Measurements from ENCODE around the gene TAC4. TPM values are rescaled to one million over a fixed set of nuclear protein-coding genes. Genes with fewer than 3 reads are reported as not detected.

Gene TAC4
- total and polyA plus RNA-seq, 10 of the 15 experiments (the other 5 are each of a cell fraction or from before 2014, with no cell fraction given), result not detected

GRCh38 chr17:49795372-49795771 lies 52.5 kb downstream of the TAC4 start:
- Histone ChIP-seq H4K20me1 (ENCODE audit: control insufficient read depth, insufficient read depth) (0 out of 2 replicates have a peak, but pooled peaks cover 3% of the 10 kb centered on the region), H3K4me3 (no peak overlapping the region), H3K4me1 (ENCODE audit: control insufficient read depth, insufficient read depth, low read length) (no peaks in the 10 kb centered on the region; the same call in 1 of the 2 replicates), H2AFZ (ENCODE audit: control insufficient read depth, low read depth, low read length) (no peak overlapping the region), H3K4me2 (ENCODE audit: control insufficient read depth, insufficient read depth) (no peak overlapping the region), H3K9ac (ENCODE audit: control insufficient read depth, insufficient read depth, low read length) (no peak overlapping the region; the same call in 1 of the 2 replicates), H3K36me3 (ENCODE audit: control insufficient read depth in 2 of 2, insufficient read depth in 2 of 2, low read length in 1 of 2) (peaks cover 8 to 33% of the 10 kb centered on the region in 2 experiments), H3K27me3 (replicated peaks in 1 of 2; ENCODE audit: control insufficient read depth in 2 of 2, insufficient read depth in 2 of 2, low read length in 1 of 2) (no peaks in the 10 kb centered on the region), H3K79me2 (ENCODE audit: control insufficient read depth, insufficient read depth, low read length) (peaks cover 23% of the 10 kb centered on the region), H3K9me3 (replicated peaks; ENCODE audit: control insufficient read depth, insufficient read depth, low read length) (no peaks in the 10 kb centered on the region), H3K27ac (ENCODE audit: control insufficient read depth, insufficient read depth) (no peak overlapping the region)
- POLR2A ChIA-PET, result interaction anchor here (0.5 to 0.6 kb wide), 2 partner anchors 9 to 30 kb away, joined by 3 to 4 read pairs; no protein-coding TSS in a partner anchor
- DNase-seq (ENCODE audit: low read depth, low spot score) (no peak), FAIRE-seq (no peak), ATAC-seq (peak; percentile 38; the same call in 2 of the 3 replicates)
- BruUV-seq (replicated peaks), result no TSS peak
- intact Hi-C loops (cut with micrococcal nuclease; ENCODE audit: unreplicated experiment), result no loop called here
- CTCF ChIA-PET, result no interaction called here
- 60% methylated on average over 5 of the region's 5 CpGs for WGBS (ENCODE audit: insufficient coverage, insufficient replicate concordance, low lambda C conversion rate, missing lambda C conversion rate)
- SMC1A ChIA-PET (ENCODE audit: uncharacterized antibody, unreplicated experiment), result interaction anchor here (0.8 to 1.2 kb wide), 4 partner anchors 10 to 100 kb away, joined by 3 read pairs; partner anchors contain the start of gene SLC35B1
- in situ Hi-C loops (cut with MboI), result no loop called here
- RAD21 ChIA-PET (ENCODE audit: unreplicated experiment), result no interaction called here
- no peak for TF ChIP-seq ELK1 (IDR thresholded peaks at IDR 0.05; ENCODE audit: low read depth, low read length)
- TF ChIP-seq SMAD1 (IDR thresholded peaks at IDR 0.05; ENCODE audit: low read depth, partially characterized antibody), result no peak
- no peak for TF ChIP-seq E4F1 (IDR thresholded peaks at IDR 0.05; ENCODE audit: borderline replicate concordance, partially characterized antibody)
- TF ChIP-seq E2F4 (IDR thresholded peaks at IDR 0.05; ENCODE audit: low read depth, low read length), result no peak
- no peak for TF ChIP-seq YY1 (IDR thresholded peaks at IDR 0.05; ENCODE audit: low read depth, low read length)
- no peak for TF ChIP-seq CHD4 (IDR thresholded peaks at IDR 0.05)
- TF ChIP-seq ZNF217 (IDR thresholded peaks at IDR 0.05), result no peak
- TF ChIP-seq IKZF1 (conservative IDR thresholded peaks at IDR 0.05), result no peak
- TF ChIP-seq BCL11A (IDR thresholded peaks at IDR 0.05; ENCODE audit: low read depth, low read length), result no peak
- no peak for TF ChIP-seq STAT3 (IDR thresholded peaks at IDR 0.05; ENCODE audit: low read depth, low read length)
- TF ChIP-seq SMC3 (IDR thresholded peaks at IDR 0.05; ENCODE audit: borderline replicate concordance, low read length), result no peak
- TF ChIP-seq EED (IDR thresholded peaks at IDR 0.05; ENCODE audit: low read depth), result no peak
- TF ChIP-seq SKIL (IDR thresholded peaks at IDR 0.05; ENCODE audit: low read depth, poor library complexity, severe bottlenecking), result no peak
